SIG-M5 treated with dmso at 0.1 percent for 504 hours (cell line): ENCODE data around the gene CFAP20DC.
A peak's percentile ranks its signal among the peaks of the same experiment; 100 is the strongest.
"Not testable (repeated sequence)": the region's sequence is repeated elsewhere in the genome, so short reads cannot be mapped to it uniquely, and the experiment has no call there.

Experiments used
- DNase-seq: peaks from one replicate; lab custom pipeline; 2025; ENCODE audit not compliant: unreplicated experiment; lab: John Stamatoyannopoulos, UW

CFAP20DC gene

DNA sequence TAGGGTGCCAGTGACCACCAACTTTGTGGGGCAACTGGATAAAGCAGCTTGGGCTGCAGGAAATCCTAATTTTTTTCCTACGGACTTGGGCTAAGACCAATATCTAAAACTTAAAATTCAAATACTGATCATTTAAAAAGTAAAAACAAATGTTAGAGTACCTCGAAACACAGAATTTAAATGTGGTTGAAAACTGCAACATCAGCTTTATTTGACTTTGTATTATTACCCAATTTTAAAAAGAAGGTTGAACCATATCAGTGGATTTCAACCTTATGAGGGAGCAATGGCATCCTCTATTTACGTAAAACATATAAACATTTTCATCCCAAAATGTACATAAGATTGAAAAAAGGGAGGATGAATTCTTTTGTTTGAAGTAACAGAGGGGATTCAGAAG, 26.2 kb downstream of the CFAP20DC start:
- no peak for DNase-seq

DNA sequence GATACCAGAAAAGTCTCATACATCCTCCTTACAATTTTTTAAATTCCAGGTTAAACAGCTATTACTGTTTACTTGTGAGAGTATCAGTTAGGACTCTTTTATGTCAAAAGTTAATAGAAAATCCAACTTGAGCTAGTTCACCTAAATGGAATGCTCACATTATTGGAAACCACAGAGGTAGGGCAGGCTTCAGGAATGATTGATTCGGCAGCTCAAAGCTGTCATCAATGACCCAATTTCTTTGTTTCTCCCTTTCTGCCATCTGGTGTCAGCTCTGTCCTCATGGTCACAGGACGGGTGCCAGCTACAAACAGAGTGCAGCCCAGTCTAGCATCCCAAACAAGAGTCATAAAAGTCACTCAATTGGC, 32.2 kb downstream of the CFAP20DC start:
- DNase-seq: no peak

DNA sequence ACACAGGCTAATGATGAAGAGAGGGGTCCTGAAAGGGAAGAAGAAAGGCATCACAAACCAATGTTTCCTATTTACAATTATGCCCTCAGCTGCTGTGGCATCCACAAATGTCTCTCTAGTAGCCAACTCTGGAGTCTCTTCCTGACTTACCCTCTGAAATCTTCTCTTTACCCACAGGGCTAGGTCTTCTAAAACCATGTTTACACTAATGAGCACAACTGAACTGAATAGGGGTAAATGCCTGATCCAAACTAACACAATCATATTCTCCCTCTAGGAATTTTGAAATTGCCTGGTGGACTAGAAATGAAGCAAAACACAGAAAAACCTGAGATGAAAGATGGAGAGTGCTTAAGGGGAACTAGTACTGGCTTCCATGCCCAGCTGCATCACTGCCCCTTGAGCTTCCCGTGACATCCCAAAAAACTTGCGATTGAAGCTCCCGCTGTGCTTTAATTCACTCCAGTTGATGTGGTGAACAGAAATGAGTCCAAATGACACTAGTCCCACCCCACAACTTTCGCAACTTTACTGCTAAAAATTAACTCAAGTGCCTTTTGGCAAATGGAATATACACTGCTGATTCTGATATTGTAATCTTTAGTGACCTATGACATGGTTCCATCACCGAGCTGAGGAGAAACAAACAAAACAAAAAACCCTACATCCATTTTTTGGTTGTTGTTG, 32.8 kb downstream of the CFAP20DC start:
- DNase-seq: no peak

DNA sequence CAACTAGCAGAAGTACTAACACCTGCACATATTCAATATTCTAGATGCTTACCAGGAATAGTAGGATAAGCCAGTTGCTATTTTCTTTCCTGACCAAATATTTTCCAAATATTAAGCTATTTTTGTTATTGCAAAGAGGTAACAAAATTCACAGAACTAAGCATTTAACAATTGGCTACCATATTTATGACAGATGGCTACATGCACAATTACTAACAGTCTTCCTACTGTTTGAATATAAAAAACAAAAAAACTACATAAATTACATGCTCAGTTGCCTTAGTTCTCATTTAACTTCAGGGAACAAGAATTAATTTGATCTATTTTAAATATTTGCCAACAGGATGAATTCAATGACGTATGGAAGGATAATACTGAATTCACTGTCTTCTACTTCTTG, 36.2 kb downstream of the CFAP20DC start:
- DNase-seq: no peak

DNA sequence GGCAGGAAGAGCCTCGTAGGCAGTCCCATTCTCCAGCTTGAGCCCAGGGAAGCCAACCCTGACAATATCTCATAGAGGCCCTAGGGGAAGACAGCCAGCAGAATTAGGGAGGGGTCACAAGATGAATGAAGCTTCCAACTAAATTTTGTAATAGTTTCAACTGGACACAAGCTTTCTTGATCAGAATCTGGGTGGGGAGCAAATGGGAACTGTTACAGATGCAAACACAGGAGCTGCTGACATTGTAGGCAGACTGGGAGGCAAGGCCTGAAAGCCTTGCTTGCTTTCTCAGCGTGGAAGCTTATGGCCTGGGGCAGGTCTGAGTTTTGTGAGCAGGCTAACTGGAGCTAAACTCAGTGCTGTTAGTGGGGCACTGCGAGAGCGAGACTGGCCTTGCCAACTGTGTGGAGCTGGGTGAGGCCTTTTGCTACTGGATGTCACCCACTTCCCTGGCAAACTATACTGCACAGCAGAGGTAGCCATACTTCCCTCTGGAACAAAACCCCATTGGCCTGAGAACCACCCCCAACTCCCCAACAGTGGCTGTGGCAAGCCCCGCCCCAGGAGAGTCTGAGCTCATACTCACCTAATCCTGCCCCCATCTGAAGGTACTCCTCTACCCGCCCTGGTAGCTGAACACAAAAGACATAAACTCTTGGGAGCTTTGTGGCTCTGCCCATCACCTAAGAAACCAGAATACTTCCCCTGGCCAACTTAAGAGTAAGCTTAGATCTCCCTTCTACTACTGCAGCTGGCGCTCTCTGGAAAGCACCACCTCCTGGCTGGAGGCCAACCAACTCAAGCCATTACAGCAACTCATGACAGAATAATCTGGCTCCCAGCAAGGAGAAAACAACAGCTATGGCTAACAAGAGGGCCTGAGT, 42.9 kb downstream of the CFAP20DC start:
- no peak for DNase-seq

DNA sequence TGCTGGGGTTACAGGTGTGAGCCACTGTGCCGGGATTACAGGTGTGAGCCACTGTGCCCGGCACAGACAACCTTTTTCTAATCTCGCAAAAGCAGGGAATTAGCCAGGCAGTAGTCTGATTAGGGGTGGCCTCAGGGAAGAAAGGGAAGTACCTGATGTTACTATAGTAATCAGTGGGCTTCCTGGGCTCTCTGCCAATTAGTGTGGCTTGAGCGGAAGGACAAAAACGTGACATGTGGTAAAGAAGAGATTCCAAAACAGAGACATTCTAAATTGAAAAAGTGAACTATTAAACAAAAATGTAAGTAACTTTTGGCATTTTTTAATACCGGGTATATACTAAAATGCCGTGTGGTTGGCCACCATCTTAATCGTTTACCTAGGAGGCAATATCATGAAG, 48.1 kb downstream of the CFAP20DC start:
- no peak for DNase-seq

DNA sequence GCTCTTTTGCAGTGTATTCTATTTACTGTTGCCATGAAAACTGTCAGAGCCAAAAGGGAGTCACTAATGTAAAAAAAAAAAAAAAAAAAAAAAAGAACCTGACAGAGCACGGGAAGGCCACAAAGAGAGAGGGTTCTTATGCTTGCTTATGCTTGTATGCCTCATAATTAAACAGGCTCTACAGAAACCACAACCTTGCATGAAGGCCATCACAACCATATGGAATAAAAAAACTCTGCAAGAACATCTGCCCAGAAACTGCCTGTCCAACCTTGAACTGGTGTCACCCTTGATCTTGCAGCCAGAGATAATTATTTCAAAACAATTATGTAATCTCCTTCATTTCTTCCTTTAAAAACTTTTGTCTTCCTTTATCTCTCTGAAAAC, 50.1 kb downstream of the CFAP20DC start:
- DNase-seq: no peak

DNA sequence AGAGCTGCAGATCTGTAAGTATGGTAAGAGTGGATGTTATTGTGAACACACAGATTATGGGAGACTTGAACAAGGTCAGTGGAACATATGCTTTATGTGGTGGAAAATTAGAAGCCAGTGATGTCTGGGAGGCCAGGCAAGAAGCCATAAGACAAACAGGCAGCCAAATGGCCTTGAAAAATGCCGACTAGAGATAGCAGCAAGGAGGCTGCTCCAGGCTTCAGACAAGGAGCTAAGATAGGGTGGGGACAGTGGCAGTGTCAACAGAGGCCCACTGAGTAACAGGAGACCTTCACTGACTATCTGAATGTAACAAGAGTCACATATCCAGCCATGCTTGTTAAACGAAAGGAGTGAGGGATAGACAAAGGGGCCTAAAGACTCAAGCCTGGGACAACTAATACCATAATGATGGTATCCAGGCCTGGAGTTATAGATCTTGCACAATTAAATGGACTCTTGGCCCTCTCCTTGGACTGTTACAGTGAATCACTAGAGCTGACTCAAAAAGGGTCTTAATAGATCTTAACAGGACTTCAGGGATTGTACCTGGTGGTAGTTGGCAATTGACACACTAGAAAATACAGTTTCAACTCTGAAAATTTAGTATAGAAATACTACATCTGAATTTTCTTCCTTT, 50.6 kb downstream of the CFAP20DC start:
- DNase-seq: no peak

DNA sequence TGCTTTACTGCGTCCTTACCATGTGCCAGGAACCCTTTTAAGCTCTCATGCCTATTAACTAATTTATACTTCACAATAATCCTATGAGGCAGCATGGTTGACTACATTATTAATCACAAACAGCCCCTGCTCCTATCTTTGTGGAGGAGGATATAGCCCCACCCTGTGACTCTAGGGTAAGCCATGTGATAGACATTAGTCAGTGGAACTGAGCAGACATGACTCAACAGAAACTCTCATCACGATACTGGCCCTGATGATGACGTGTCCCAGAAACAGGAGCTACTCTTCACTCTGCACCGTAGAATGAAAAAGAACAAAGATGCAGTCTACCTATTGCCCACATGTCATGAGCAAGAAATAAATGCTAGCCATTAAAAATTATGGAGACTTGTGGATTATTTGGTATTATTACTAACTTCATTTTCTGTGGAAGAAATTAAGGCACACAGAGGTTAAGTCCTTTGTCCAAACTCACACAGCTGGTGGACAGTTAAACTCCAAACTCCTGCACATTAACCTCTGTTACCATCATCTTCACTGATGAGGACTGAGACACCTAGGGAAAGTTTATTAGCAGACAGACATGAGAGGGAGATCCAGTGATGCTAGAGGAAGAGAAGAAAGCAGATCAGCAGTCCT, 51.2 kb downstream of the CFAP20DC start:
- no peak for DNase-seq

DNA sequence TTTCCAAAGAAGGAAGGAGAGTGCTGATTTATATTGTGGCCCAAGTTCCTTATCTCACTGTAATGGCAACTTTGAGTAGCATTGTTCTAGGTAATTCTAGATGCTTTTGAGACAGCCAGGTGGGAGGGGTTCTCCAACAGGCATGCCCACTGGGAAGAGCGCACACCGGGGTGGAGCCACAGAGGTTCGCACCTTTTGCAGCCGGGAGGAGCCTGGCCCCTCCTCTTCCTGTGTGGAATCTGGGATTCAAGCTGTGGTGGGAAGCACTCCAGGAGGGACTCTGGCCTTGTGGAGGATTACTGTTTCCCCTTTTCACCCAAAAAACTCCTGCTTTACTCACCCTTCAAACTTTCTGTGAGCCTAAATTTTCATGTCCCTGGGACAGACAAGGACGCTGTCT, 53.1 kb downstream of the CFAP20DC start:
- DNase-seq: no peak

DNA sequence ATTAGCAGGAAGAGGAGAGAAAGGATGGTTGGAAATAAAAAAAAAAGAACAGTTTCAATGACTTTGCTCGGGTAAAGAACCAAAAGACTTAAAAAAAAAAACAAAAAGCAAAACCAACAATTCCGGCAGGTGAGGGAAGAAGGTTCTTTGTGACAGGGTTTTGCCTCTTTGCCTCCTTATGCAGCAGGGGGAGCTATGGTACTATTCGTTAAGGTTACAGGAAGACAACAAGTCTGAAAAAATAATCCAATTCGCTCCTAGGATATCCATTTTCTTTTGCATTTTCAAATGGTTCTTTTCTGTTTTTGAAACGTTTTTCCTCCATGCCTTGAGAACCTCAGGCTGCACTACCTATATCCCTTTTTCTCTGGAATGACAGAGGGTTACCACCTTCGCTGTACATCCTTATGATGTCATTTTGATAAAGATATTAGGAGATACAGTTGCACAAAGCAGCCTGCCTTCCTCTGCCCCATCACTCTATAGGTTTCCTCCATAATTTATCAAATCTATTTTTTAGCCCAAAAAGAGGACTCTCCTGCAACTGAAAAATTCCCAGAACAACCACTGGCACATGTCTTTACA, 55.0 kb downstream of the CFAP20DC start:
- DNase-seq: peak; percentile 56

DNA sequence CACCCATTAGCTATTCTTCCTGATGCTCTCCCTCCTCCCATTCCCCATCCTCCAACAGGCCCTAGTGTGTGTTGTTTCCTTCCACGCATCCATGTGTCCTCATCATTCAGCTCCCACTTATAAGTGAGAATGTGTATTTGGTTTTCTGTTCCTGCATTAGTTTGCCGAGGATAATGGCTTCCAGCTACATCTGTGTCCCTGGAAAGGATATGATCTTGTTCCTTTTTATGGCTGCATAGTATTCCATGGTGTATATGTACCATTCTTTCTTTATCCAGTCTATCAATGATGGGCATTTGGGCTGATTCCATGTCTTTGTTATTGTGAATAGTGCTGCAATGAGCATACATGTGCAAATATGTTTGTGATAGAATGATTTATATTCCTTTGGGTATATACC, 56.3 kb downstream of the CFAP20DC start:
- DNase-seq: no peak

DNA sequence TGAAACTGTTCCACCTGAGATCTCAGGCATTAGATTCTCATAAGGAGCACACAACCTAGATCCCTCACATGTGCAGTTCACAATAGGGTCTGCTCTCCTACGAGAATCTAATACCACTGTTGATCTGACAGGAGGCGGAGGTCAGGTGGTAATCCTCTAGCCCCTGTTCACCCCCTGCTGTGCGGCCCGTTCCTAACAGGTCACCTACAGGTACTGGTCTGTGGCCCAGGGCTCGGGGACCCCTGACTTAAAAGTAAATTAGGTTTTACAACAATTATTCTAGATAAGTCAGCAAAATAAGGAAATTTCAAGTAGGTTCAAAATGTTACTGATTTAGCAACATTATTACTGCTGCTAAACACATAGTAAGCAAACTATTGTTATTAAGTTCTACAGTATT, 58.2 kb downstream of the CFAP20DC start:
- DNase-seq: no peak

DNA sequence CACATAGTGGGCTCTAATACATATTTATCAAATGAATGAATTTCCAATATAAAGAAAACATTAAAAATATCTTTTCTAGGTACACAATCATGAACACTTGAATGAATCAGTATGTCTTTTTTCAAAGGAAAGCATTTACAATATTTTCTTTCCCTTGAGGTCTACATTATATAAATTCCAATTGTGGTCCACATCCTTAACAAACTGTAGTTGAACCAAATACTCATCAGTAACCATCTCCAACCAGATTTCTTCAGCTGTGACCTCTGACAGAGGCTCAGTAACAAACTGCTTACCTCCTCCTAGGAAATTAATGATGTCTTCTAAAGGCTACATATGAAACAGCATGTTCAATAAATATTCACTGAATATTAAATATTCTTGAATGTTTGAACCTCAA, 58.8 kb downstream of the CFAP20DC start:
- no peak for DNase-seq

DNA sequence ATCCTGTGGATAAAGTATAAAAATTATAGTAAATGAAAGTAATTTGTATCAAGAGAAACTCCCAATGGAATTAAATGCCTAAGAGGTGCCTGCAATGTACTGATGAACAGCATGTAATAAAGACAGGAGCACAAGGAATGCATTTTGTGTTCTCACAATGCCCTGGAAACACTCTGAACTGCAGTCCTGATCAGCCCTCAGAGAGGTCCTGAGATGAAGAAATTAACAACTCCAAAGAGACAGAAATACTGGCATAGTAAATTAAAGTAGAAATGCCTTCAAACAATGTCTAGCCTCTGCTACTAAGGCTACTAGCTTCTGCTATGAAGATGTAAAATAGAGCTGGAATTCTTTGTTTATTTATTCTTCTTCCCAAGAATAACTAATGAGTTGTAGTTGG, 59.9 kb downstream of the CFAP20DC start:
- no peak for DNase-seq

DNA sequence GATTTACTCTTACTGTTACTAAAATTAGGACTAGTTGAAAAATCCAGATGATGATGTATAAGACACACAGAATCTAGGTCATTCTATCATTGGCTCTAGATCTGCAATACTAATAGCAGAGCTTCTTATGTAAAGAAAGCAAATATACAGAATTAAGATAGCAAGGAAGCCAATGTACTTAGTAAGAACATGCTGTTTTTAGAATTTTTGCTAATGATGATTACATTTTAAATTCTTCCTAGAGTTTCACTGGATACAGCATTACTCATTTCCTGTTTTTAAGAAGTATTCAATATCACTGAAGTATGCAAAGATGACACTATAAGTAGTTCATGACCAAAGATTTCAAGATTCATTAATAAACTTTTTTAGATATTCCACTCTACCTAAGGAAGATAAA, 60.7 kb downstream of the CFAP20DC start:
- no peak for DNase-seq

DNA sequence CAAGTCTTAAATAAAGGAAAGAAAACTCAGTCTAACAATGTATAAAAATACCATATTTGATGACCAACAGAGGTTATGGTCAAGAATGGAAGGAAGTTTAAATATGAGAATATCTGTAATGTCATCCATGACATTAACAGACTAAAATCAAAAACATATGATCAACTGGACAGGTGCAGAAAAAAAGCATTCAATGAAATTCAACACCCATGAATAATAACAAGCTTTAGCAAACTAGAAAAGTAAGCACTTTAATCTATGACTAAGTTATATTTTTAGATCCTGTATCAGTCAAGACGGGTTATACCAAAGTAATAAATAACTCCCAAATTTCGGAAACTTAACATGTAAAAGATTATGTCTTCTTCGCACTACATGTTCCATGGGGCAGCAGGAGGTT, 61.8 kb downstream of the CFAP20DC start:
- DNase-seq: no peak

DNA sequence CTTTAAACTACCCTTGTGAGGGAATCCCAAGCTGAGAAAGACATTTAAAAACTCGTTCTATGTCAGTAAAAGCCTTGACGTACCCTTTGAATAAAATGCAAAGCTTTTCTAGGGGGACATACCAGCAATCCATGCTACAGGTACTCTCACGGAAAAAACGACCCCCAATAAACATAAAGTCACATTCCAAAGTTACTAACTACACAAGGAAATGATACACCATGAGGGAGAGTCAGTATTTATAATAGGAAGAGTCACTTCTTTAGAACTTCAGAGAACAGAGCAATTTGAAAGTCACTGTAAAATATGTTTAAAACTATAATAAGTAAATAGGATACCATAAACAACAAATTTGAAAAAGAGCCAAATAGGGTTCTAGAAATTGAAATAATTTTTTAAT, 63.2 kb downstream of the CFAP20DC start:
- DNase-seq: no peak

DNA sequence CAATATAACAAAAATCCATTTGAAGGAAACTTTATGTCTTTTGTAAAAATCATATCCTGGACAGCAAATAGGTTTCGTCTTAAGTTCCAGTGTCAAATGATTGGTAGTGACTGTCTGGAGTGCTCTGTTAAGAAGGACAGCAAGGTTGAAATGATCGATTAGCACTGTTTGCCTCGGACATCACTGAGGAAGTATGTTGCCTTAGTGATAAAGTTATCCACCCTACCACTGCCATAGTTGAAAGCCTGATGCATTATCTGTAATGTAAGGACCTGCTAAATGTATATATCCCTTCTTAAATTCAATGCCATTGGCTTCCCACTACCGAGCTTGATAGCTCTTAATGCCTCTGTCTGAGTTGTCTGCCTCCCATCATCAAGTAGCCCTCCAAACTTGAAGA, 70.0 kb downstream of the CFAP20DC start:
- no peak for DNase-seq

DNA sequence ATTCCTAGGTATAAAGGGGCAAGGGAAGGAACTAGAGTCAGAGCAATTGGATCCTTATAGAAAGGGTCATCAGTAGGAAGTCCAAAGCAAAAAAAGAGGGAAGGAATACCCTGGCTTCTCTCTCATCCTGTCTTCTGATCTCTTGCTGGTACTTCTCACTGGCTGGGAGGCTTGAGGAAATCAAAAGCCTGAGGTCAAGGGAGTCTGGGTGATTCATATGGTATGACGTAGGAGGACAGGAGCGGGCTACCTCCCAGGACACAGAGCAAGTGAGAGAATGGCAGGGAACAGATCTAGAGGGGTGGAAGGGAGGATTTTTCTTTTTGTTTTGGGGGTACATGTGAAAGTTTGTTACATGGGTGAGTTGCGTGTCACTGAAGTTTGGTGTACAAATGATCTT, 76.0 kb downstream of the CFAP20DC start:
- DNase-seq: no peak

DNA sequence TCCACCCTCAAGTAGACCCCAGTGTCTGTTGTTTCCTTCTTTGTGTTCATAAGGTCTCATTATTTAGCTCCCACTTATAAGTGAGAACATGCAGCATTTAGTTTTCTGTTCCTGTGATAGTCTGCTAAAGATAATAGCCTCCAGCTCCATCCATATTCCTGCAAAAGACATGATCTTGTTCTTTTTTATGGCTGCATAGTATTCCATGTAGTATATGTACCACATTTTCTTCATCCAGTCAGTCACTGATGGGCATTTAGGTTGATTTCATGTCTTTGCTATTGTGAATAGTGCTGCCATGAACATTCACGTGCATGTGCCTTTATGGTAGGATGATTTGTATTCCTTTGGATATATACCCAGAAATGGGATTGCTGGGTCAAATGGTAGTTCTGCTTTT, 82.0 kb downstream of the CFAP20DC start:
- DNase-seq: not testable (repeated sequence)
